BJ (cell line): ENCODE data around the gene SACS. TPM values are rescaled to one million over a fixed set of nuclear protein-coding genes. Genes with fewer than 3 reads are reported as not detected.
"Not testable (repeated sequence)": the region's sequence is repeated elsewhere in the genome, so short reads cannot be mapped to it uniquely, and the experiment has no call there.

Source experiments
- CTCF ChIA-PET: fragments of 350-600 bp; formaldehyde crosslinking; extraction: SDS; loops from one replicate; lab custom pipeline; 2021; ENCODE audit warnings: antibody characterized with exemption, inconsistent platforms; lab: Yijun Ruan, JAX
- POLR2A ChIA-PET: fragments of 300-600 bp; sonication (Branson Sonifier 250); formaldehyde crosslinking; extraction: SDS; loops from one replicate; lab custom pipeline; 2021; ENCODE audit warnings: antibody characterized with exemption; lab: Charles Lee
- DNase-seq: peaks from one replicate; pipeline ENCODE4 v3.0.0-alpha.2; 2011; ENCODE audit warnings: low read depth
- H3K27me3 ChIP-seq: 2 replicates; pipeline ENCODE4 v1.6.0; 2011; ENCODE audit warnings: low read length; ENCODE audit not compliant: control insufficient read depth, insufficient read depth
- H3K36me3 ChIP-seq: 2 replicates; pipeline ENCODE4 v1.5.1; 2011; ENCODE audit warnings: low read length; ENCODE audit not compliant: control insufficient read depth, insufficient read depth
- H3K4me3 ChIP-seq: 2 replicates; pipeline ENCODE4 v1.5.1; 2011; ENCODE audit warnings: low read depth, mild to moderate bottlenecking, control low read depth, low read length
- polyA plus RNA-seq: library from polyadenylated mRNA; depleted of rRNA; stranded (reverse); fragments of >200 nt; gene quantifications from 2 replicates; pipeline ENCODE4 v1.2.3, GENCODE V29; 2011
- TF ChIP-seq, protein P1 (sequence below): IDR thresholded peaks from 2 replicates; pipeline ENCODE4 v1.5.1; 2011; ENCODE audit warnings: low read depth, mild to moderate bottlenecking, control low read depth, inconsistent platforms, low read length, moderate library complexity; ENCODE audit not compliant: insufficient read depth

Gene SACS
- polyA plus RNA-seq, 1 experiment, result 23.1 TPM

- POLR2A ChIA-PET, result no interaction called here
- Histone ChIP-seq H3K36me3 (no peaks in the 10 kb centered on the region), H3K4me3 (no peak overlapping the region), H3K27me3 (no peaks in the 10 kb centered on the region)
- CTCF ChIA-PET, result no interaction called here
- no peak for DNase-seq
- TF ChIP-seq, protein P1, sequence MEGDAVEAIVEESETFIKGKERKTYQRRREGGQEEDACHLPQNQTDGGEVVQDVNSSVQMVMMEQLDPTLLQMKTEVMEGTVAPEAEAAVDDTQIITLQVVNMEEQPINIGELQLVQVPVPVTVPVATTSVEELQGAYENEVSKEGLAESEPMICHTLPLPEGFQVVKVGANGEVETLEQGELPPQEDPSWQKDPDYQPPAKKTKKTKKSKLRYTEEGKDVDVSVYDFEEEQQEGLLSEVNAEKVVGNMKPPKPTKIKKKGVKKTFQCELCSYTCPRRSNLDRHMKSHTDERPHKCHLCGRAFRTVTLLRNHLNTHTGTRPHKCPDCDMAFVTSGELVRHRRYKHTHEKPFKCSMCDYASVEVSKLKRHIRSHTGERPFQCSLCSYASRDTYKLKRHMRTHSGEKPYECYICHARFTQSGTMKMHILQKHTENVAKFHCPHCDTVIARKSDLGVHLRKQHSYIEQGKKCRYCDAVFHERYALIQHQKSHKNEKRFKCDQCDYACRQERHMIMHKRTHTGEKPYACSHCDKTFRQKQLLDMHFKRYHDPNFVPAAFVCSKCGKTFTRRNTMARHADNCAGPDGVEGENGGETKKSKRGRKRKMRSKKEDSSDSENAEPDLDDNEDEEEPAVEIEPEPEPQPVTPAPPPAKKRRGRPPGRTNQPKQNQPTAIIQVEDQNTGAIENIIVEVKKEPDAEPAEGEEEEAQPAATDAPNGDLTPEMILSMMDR, result no peak
These were observed 21.8 kb downstream of the SACS start for GRCh38 chr13:23411706-23412105.

DNA sequence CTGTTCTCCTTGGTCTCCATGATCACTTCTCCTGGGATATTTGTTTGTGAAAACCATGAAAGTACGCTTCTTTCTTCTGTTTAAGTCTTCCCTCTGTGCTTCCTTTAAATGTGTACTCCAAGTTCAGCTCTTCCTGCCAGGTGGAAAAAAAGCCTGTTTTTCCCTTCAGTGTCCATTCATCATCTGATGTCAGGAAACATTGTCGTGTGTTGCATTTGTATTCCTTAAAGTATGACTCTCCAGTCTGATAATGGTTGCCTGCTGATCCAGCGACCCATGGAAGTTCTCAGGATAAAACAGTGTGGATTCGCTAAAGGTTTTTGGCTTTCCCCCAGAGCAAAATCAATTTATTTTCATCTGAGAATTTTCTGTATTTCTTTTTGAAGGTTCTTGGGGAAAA lies 22.3 kb downstream of the SACS start:
- no peak for DNase-seq
- no peaks in the 10 kb centered on the region for H3K36me3 ChIP-seq
- no peaks in the 10 kb centered on the region for H3K27me3 ChIP-seq
- TF ChIP-seq, protein P1, result no peak
- ChIA-PET POLR2A (no interaction called here), CTCF (no interaction called here)
- H3K4me3 ChIP-seq, result no peak overlapping the region

DNA sequence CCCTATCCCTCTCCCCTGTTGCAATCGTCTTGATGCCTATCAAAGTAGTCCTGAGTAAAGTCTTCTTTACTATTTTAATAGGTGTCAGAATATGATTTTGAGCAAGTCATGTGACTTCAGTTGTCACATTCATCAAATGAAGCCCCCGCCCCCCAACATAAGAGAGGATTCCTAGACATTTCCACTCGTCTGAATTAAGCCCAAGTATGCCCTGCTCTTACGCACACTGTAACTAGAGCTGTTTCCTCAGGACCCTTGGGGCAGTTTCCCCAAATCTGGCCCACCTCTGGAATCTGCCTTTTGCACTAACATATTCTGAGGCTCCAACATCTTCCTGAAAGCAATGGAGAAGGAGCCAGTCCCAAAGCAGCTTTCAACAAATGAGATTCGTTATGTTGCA lies 25.5 kb downstream of the SACS start:
- Histone ChIP-seq H3K27me3 (no peaks in the 10 kb centered on the region), H3K4me3 (no peak overlapping the region), H3K36me3 (no peaks in the 10 kb centered on the region)
- CTCF ChIA-PET, result interaction anchor here (2.3 kb wide), 1 partner anchor 16 kb away, joined by 10 read pairs; no protein-coding TSS in a partner anchor
- no peak for DNase-seq
- TF ChIP-seq, protein P1, result no peak
- POLR2A ChIA-PET, result no interaction called here

- H3K4me3 ChIP-seq, POLR2A ChIA-PET, H3K36me3 ChIP-seq, H3K27me3 ChIP-seq, DNase-seq: not testable (repeated sequence)
- CTCF ChIA-PET, result interaction anchor here (1.1 kb wide), 1 partner anchor 12 kb away, joined by 4 read pairs; no protein-coding TSS in a partner anchor
These were observed 32.3 kb downstream of the SACS start for GRCh38 chr13:23401156-23401555.

DNA sequence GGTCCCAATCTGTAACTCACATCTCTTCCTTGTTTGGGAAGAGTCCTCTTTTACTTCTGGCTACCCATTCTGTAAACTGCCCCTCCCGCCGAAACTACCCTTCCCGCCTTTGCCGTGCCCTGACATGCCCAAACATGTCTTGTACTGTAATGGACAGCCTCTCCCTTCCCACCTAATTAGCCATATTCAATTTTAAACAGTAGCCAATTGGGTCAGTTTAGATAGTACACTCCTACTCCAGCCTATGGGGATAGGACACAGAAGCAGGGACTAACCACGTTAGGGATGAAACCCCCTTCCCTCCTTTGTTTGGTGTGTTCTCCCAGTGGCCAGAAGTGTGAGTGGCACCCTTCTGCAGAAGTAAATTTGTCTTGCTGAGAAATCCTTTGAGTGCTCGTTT lies 34.2 kb downstream of the SACS start:
- CTCF ChIA-PET, result interaction anchor here (0.7 to 1.0 kb wide), 2 partner anchors 37 to 180 kb away, joined by 3 read pairs; no protein-coding TSS in a partner anchor
- POLR2A ChIA-PET, result no interaction called here
- TF ChIP-seq, protein P1, result no peak

DNA sequence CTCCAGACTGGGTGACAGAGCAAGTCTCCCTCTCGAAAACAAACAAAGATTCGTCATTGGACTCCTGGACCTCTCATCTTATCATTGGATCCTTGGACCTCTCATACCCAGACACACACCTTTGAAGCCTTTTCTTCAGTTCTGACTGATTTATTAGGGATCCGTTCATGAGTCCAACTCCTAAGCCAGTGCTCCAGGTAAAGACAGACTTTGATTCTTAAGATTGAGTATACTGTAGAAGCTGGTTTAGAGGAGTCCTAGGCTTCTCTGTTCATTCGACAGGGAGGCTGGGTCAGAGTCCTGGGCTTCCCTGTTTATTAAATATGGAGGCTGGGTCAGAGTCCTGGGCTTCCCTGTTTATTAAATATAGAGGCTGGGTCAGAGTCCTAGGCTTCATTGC lies 38.7 kb downstream of the SACS start:
- Histone ChIP-seq H3K27me3 (no peaks in the 10 kb centered on the region), H3K4me3 (no peak overlapping the region), H3K36me3 (no peaks in the 10 kb centered on the region)
- POLR2A ChIA-PET, result no interaction called here
- TF ChIP-seq, protein P1, result no peak
- CTCF ChIA-PET, result interaction anchor here (0.6 kb wide), 1 partner anchor 69 kb away, joined by 3 read pairs; no protein-coding TSS in a partner anchor
- no peak for DNase-seq

More for the DNA sequence above, 34.2 kb downstream of the SACS start:
- no peak for DNase-seq
- Histone ChIP-seq H3K36me3 (no peaks in the 10 kb centered on the region), H3K4me3 (no peak overlapping the region), H3K27me3 (no peaks in the 10 kb centered on the region)
